Measurements from ENCODE around the gene VWA3B. TPM values are rescaled to one million over a fixed set of nuclear protein-coding genes. Genes with fewer than 3 reads are reported as not detected.

Gene VWA3B
- total and polyA plus RNA-seq, 2 of the 4 experiments (the other 2 are of a cell fraction): not detected

DNA sequence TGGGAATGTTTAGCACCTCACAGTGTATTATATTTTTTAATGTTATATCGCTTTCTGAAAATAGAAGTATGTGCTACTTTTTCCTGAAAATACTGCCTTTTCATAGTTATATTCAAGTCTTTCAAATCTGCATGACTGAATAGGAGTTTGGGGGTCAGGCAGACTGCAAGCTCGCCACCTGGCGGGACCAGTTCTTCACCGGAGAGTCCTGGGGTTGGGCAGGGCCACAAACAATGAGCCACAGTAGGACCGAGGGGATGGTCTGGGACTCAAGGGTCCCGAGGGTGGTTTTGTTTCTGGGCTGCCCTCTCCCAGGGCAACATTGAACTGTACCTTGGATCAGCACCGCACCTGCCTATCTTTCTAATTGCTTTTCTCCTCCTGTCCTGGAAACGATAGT is 70.6 kb downstream of the VWA3B start:
- in situ Hi-C loops (cut with MboI; ENCODE audit: low sequenced_read_pairs): no loop called here
- H2AFZ ChIP-seq (replicated peaks; ENCODE audit: low read length, poor library complexity): no peak overlapping the region
- H2AK5ac ChIP-seq (ENCODE audit: low read depth, low read length): no peak overlapping the region
- TF ChIP-seq MAFK (IDR thresholded peaks at IDR 0.05; ENCODE audit: low read depth, low read length) (no peak), POLR2A (IDR thresholded peaks at IDR 0.05; ENCODE audit: low read depth, low read length) (no peak), RCOR1 (IDR thresholded peaks at IDR 0.05; ENCODE audit: insufficient replicate concordance, low read length) (no peak), SMC3 (IDR thresholded peaks at IDR 0.05; ENCODE audit: low read depth, low read length) (no peak), RFX5 (IDR thresholded peaks at IDR 0.05; ENCODE audit: low read depth, low read length) (no peak), BHLHE40 (IDR thresholded peaks at IDR 0.05; ENCODE audit: low read depth, low read length) (no peak), CEBPB (IDR thresholded peaks at IDR 0.05; ENCODE audit: low read depth, low read length) (no peak)
- H3K9me3 ChIP-seq (ENCODE audit: control insufficient read depth, insufficient read depth, low read length): no peaks in the 10 kb centered on the region
- 80% methylated on average over 1 of the region's 8 CpGs; no CpG with 5 or more reads in 1 of the 2 experiments for WGBS, 2 experiments (ENCODE audit: extremely low coverage in 2 of 2, insufficient read length in 1 of 2)
- H3K18ac ChIP-seq (ENCODE audit: low read depth, low read length): no peak overlapping the region
- H2AK9ac ChIP-seq (replicated peaks; ENCODE audit: low read depth, low read length, poor library complexity): no peak overlapping the region
- DNase-seq: no peak
- H3K27ac ChIP-seq (ENCODE audit: insufficient read depth, low read length): no peak overlapping the region
- dilution Hi-C loops (cut with HindIII; ENCODE audit: low sequenced_read_pairs, unreplicated experiment): no loop called here
- no peak overlapping the region for H3K4ac ChIP-seq (ENCODE audit: low read depth, low read length)
- H3K79me1 ChIP-seq (ENCODE audit: low read depth in 1 of 2, low read length in 2 of 2): no peaks in the 10 kb centered on the region
- H3K9me1 ChIP-seq (ENCODE audit: insufficient read depth, low read length): no peaks in the 10 kb centered on the region; the same call in 1 of the 2 replicates
- no peaks in the 10 kb centered on the region for H3K4me1 ChIP-seq (ENCODE audit: control insufficient read depth, insufficient read depth, low read length)
- no peaks in the 10 kb centered on the region for H4K20me1 ChIP-seq (ENCODE audit: insufficient read depth, low read length)
- H3K4me2 ChIP-seq (ENCODE audit: low read depth, low read length): no peak overlapping the region
- no peak overlapping the region for H2BK120ac ChIP-seq (ENCODE audit: low read depth, low read length)
- POLR2A ChIA-PET (ENCODE audit: unreplicated experiment): no interaction called here
- BruUV-seq (replicated peaks): no TSS peak
- no peak overlapping the region for H3K4me3 ChIP-seq (ENCODE audit: insufficient read depth, low read depth, low read length)
- no peak overlapping the region for H4K91ac ChIP-seq (ENCODE audit: insufficient read depth, low read depth, low read length)
- no peak overlapping the region for H3K23ac ChIP-seq (ENCODE audit: low read depth, low read length)
- no peaks in the 10 kb centered on the region for H3K36me3 ChIP-seq (ENCODE audit: control insufficient read depth, insufficient read depth, low read length)
- peaks cover 27% of the 10 kb centered on the region for H3K27me3 ChIP-seq (ENCODE audit: control insufficient read depth, insufficient read depth, low read length)
- H2BK5ac ChIP-seq (ENCODE audit: low read depth, low read length, poor library complexity, severe bottlenecking): no peak overlapping the region
- H4K8ac ChIP-seq (ENCODE audit: low read depth in 2 of 2, low read length in 2 of 2): no peak overlapping the region
- no peak overlapping the region for H2BK20ac ChIP-seq (ENCODE audit: low read depth, low read length)
- no peak overlapping the region for H3K14ac ChIP-seq (replicated peaks; ENCODE audit: low read depth, low read length)
- H2BK15ac ChIP-seq (ENCODE audit: low read depth, low read length): no peak overlapping the region
- H3K56ac ChIP-seq (ENCODE audit: extremely low read depth, insufficient read depth, low read length): no peak overlapping the region
- CTCF ChIA-PET: no interaction called here
- ATAC-seq (ENCODE audit: low read depth): no peak
- intact Hi-C loops (cut with micrococcal nuclease): no loop called here
- no peak overlapping the region for H4K5ac ChIP-seq (ENCODE audit: low read depth, low read length)
- H3K9ac ChIP-seq (ENCODE audit: low read depth, low read length): no peak overlapping the region

All from IMR-90 (cell line).